ENCODE measurements around the gene KAZALD1.

Gene KAZALD1

DNA sequence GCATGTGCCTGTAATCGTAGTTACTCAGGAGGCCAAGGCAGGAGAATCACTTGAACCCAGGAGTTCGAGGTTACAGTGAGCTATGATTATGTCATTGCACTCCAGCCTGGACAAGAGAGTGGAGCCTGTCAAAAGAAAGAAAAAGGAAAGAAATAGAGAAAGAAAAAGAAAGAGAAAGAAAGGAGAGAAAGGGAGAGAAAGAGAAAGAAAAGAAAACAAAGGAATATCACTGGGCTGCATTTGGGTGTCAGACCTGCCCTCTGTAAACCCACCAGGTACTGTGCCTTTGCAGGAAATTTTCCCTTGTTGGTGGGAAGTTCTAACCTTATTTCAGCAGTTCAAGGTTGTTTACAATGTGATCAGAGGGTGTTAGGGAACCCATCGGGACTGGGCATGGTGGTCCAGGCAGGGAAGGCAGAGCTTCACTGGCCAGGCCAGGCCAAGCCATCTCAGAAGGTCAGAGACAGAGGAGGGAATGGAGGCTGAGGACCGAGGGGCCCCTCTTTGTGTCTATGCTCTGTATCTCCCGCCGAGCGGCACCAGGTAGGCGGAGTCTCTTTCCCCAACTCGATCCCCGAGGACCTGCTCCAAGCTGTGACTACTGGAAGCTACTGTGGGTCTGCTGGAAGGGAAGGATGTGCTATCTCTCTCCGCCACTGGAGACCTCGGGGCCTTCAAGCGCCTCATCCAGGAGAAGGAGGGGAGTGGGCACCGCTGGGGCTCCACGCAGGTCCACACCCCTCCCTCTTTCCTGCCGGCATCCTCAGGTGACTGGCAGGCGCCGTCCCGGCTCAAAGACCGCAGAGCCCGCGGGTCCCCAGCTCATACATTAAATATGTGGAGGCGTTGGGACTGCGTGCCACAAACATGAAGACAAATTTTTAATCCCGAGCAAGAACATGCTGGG is 15.2 kb upstream of the KAZALD1 start:
- Histone ChIP-seq H3K4me3 (ENCODE audit: low read depth, low read length) (no peak overlapping the region), H3K27ac (no peak overlapping the region), H3K9ac (no peak overlapping the region), H3K36me3 (ENCODE audit: control insufficient read depth, insufficient read depth, low read length) (no peaks in the 10 kb centered on the region), H3K4me2 (ENCODE audit: low read length) (no peak overlapping the region), H3K27me3 (ENCODE audit: control insufficient read depth, insufficient read depth, low read length) (no peaks in the 10 kb centered on the region), H2AFZ (no peak overlapping the region), H3K79me2 (no peaks in the 10 kb centered on the region), H3K4me1 (peaks cover 12% of the 10 kb centered on the region), H3K9me3 (ENCODE audit: control insufficient read depth, low read length) (no peaks in the 10 kb centered on the region)
- TF ChIP-seq, protein P1, sequence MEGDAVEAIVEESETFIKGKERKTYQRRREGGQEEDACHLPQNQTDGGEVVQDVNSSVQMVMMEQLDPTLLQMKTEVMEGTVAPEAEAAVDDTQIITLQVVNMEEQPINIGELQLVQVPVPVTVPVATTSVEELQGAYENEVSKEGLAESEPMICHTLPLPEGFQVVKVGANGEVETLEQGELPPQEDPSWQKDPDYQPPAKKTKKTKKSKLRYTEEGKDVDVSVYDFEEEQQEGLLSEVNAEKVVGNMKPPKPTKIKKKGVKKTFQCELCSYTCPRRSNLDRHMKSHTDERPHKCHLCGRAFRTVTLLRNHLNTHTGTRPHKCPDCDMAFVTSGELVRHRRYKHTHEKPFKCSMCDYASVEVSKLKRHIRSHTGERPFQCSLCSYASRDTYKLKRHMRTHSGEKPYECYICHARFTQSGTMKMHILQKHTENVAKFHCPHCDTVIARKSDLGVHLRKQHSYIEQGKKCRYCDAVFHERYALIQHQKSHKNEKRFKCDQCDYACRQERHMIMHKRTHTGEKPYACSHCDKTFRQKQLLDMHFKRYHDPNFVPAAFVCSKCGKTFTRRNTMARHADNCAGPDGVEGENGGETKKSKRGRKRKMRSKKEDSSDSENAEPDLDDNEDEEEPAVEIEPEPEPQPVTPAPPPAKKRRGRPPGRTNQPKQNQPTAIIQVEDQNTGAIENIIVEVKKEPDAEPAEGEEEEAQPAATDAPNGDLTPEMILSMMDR (IDR thresholded peaks at IDR 0.05): no peak

GRCh38 chr10:101047268-101047667 is 14.5 kb upstream of the KAZALD1 start:
- Histone ChIP-seq H2AFZ (no peak overlapping the region), H3K79me2 (no peaks in the 10 kb centered on the region), H3K27ac (no peak overlapping the region), H3K4me2 (ENCODE audit: low read length) (no peak overlapping the region), H3K9me3 (ENCODE audit: control insufficient read depth, low read length) (no peaks in the 10 kb centered on the region), H3K36me3 (ENCODE audit: control insufficient read depth, insufficient read depth, low read length) (no peaks in the 10 kb centered on the region), H3K9ac (no peak overlapping the region), H3K27me3 (ENCODE audit: control insufficient read depth, insufficient read depth, low read length) (no peaks in the 10 kb centered on the region), H3K4me1 (peaks cover 6% of the 10 kb centered on the region), H3K4me3 (ENCODE audit: low read depth, low read length) (no peak overlapping the region)
- TF ChIP-seq, protein P1 (IDR thresholded peaks at IDR 0.05): no peak

DNA sequence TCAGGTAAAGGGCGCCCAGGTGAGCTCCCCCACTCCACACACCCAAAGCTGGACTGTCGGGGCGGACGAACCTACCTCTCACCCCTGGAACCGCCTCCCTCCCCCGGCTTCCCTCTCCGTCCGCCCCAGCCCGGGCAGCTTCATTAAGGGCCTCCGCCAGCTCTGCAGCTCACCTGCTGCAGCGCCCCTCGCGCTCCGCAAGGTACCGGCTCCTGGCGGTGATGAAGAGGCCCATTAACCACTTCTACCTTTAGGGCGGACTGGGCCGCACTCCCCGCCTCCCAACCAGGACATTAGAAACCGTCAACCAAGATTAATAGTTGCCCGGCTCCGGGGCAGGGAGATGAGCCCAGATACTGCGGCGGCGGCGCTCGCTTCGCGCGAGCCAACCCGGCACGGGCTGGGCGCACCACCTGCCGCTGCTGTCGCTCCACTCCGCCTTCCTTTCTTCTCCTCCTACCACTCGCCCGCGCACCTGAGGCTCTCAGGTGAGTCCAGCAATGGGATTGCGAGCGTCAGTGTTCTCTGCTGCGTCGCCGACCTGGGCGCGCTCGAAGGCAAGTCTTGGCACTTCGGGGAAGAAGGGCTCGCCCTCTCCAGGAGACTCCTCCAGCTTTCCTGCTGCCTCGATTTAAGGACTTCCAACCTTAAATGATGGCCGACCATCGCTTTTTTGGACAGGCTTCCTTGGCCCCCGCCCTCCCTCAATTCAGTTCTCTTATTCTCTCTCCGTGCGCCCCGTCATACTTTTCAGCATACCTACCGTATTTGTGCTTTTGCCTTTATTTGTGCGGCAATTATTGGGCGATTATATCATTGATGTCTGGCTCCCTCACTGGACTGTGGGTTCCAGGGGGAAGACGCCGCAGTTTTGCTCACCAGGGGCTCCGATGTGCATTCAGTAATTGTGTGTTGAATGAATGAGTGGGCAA is 13.6 kb upstream of the KAZALD1 start:
- no peak overlapping the region for H3K4me2 ChIP-seq (ENCODE audit: low read length)
- peaks cover 4% of the 10 kb centered on the region for H3K4me1 ChIP-seq
- no peak overlapping the region for H3K4me3 ChIP-seq (ENCODE audit: low read depth, low read length)
- H3K79me2 ChIP-seq: no peaks in the 10 kb centered on the region
- H3K27ac ChIP-seq: no peak overlapping the region
- no peaks in the 10 kb centered on the region for H3K9me3 ChIP-seq (ENCODE audit: control insufficient read depth, low read length)
- no peak overlapping the region for H3K9ac ChIP-seq
- H3K27me3 ChIP-seq (ENCODE audit: control insufficient read depth, insufficient read depth, low read length): no peaks in the 10 kb centered on the region
- TF ChIP-seq, protein P1 (IDR thresholded peaks at IDR 0.05): no peak
- H3K36me3 ChIP-seq (ENCODE audit: control insufficient read depth, insufficient read depth, low read length): no peaks in the 10 kb centered on the region
- peak overlapping the region; percentile 13 for H2AFZ ChIP-seq

DNA sequence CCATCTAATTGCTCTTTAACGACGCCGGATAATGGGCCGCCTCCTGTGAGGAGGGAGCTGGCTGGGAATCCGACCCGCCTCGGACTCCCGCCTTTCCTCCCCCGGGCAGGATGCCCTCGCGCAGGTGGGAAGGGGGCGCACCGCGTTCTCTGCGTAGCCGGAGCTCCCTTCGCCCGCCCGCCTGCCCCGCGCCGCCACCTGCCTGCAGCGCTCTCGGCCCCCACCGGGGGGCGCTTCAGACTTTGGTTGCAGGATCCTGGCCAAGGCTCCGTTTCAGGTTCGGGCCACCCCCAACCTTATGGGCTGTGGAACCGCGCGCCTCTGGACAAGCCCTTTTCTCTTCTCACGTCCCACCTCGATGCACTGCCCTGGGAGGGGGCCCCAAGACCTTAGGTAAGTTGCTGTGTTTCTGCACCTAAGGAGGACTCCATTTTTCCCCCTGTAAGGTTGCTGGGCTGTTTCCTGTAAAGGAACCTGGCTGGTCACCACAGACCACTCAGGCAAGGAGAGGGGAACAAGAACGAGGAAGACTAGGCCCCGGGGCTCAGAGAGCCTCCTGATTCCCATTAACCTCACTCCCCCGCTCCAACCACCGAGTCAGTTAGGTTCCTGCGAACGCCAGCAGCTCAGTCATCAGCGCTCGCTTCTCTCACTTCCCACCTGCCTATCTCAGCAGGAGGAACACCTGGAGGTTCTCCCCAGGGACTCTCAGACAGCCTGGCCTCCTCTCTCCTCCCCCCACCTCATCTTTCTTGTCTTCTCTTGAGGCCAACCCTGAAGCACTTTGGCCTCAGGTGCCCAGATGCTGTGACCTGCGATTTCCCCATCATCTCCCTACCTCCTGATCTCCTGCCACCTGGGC is 11.3 kb upstream of the KAZALD1 start:
- no peak overlapping the region for H3K4me3 ChIP-seq (ENCODE audit: low read depth, low read length)
- H3K9ac ChIP-seq: no peak overlapping the region
- H3K27me3 ChIP-seq (ENCODE audit: control insufficient read depth, insufficient read depth, low read length): no peaks in the 10 kb centered on the region

More for the DNA sequence above, 11.3 kb upstream of the KAZALD1 start:
- TF ChIP-seq, protein P1 (IDR thresholded peaks at IDR 0.05): peak; percentile 81
- no peak overlapping the region for H3K27ac ChIP-seq
- peak overlapping the region; percentile 21 for H3K4me2 ChIP-seq (ENCODE audit: low read length)
- H3K36me3 ChIP-seq (ENCODE audit: control insufficient read depth, insufficient read depth, low read length): no peaks in the 10 kb centered on the region
- H2AFZ ChIP-seq: peak overlapping the region; percentile 16
- H3K4me1 ChIP-seq: peaks cover 4% of the 10 kb centered on the region
- no peaks in the 10 kb centered on the region for H3K9me3 ChIP-seq (ENCODE audit: control insufficient read depth, low read length)
- H3K79me2 ChIP-seq: no peaks in the 10 kb centered on the region

Measured in parathyroid adenoma (tissue), 2 donors.